KG1 (cell line): ENCODE measurements around the gene BBIP1.
"Not testable (repeated sequence)": the region's sequence is repeated elsewhere in the genome, so short reads cannot be mapped to it uniquely, and the experiment has no call there.

ENCODE experiments used
- DNase-seq: peaks from one replicate; lab custom pipeline; 2025; lab: John Stamatoyannopoulos, UW

Gene BBIP1

GRCh38 chr10:110923856-110924493, 5.0 kb upstream of the BBIP1 start:
- no peak for DNase-seq

- DNase-seq, result peak; percentile 49
These were observed 1.2 kb upstream of the BBIP1 start for GRCh38 chr10:110919971-110920881.

DNA sequence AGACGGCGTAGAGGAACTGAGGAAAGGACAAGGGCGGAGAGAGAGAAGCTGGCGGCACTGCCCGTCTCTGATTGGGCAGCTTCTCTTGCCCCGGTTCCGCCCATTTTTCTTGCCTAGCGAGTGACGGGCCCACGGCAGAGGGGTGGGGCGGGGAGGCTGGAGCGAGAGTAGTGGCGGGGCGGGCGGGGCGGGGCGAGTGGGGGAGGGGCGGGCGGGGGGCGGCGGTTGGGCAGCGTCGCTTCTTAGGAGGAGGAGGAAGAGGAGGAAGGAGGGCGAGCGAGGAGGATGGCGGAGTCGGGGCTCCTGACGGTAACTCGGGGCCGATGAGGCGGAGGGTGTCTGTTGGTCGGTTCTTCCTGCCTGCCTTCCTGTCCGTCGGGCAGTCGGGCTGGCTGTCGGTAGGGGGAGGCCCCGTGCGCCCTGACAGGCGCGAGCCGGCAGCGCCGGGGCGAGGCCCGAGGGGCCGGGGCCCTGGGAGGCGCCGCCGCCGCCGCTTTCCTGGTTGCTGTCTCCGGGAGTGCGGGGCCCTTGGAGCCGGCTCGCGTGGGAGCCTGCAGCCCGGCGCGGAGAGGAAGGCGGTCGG, 460 bp upstream of the BBIP1 start, which contains the start of gene SHOC2:
TSS of gene SHOC2 (plus strand) at position 256 of the 583 bp plus-strand sequence. CDS start 44,755 bp downstream, outside the sequence.
- peak; percentile 77 for DNase-seq

DNA sequence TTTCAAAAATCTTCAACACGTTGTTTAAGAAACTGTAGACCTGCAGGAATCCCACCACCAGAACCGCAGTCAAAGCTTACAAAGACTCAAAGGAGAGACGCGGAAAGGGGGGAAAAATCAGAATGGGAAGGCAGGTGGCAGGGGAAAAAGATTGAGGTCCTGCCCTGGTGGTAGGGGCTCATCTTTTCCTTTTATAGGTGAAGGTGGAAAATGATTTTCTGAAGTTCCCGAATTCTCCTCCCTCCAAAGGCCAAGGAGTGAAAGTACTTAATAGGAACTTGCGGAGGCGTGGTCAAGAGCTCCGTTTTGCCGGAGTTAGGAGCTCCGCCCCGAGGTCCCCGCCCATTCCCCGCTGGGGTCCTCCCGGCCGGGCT, 724 bp downstream of the BBIP1 start:
- DNase-seq, result peak; percentile 32

DNA sequence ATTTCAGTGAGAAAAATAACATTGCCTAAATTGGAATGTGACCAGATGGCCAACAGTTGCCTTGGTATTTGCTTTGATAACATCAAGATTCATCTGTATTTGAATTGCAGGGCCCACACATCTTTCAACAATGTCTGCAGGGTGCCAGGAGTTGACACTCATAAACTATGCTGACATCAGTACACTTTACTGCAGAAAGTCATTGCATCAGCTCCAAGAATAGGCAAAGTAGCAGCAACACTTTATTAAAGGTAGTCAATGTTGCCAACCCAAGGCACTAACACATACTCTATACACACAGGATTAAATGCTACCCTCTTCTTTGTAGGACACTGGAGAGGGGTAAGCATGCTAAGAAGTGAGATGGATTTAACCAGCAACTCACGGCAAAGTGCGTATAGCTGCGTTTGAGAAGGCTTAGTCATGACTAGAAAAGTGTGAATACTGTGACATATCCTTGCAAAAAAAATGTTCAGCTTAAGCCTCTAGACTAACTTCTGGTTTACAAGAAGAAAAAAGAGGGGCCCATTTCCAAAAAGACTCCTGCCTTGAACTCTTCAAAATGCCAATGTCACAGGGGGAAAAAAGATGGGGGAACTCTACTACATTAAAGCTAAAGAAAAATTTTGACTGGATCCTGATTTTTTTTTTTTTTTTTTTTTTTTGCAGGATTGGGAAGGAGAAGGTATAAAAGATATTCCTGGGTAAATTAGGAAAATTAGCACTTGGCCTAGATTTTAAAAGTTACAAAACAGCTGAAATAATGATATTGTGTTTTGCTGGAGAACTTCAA, 2.2 kb downstream of the BBIP1 start:
- no peak for DNase-seq

DNA sequence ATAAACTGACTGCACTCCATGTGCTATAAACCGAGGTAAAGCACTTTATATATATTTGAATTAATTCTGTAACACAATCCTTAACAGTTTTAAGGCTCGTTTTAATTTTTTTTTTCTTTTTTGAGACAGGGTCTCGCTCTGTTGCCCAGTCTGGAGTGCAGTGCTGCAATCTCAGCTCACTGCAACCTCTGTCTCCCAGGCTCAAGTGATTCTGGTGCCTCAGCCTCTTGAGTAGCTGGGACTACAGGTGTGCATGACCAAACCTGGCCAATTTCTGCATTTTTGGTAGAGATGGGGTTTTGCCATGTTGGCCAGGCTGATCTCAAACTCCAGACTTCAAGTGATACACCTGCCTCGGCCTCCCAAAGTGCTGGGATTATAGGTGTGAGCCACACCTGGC, 3.4 kb downstream of the BBIP1 start:
- DNase-seq, result not testable (repeated sequence)

DNA sequence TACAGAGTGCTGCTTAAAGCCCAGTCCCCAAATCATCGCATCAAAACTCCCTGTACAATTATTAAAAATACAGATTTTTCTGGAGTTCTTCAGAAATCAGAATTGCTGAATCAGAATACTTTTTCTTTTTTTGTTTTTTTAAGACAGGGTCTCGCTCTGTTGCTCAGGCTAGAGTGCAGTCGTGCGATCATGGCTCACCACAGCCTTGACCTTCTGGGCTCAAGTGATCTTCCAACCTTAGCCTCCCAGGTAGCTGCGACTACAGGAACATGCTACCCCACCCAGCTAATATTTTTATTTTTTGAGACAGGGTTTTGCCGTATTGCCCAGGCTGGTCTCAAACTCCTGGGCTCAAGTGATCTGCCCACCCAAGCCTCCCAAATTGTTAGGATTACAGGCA, 3.9 kb downstream of the BBIP1 start:
- no peak for DNase-seq

GRCh38 chr10:110914431-110914830, 4.5 kb downstream of the BBIP1 start:
- DNase-seq, result no peak

DNA sequence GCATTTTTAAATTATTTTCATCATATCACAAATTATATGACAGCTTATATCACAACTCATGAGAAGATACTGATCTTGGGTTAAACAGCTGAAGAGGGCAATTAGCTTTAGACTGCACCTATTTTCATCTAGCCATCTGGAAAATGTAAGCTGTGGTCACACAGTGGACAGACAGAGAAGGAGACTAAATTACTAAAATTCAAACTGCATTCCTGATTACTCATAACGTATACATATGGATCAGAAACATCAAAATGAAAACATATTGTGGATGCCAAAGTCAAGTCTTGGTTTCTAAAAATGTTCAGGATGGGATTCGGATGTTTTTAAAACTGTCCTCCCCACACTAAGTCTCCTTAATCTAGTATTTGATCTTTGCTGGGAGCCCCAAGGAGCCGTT, 6.6 kb downstream of the BBIP1 start:
- no peak for DNase-seq

DNA sequence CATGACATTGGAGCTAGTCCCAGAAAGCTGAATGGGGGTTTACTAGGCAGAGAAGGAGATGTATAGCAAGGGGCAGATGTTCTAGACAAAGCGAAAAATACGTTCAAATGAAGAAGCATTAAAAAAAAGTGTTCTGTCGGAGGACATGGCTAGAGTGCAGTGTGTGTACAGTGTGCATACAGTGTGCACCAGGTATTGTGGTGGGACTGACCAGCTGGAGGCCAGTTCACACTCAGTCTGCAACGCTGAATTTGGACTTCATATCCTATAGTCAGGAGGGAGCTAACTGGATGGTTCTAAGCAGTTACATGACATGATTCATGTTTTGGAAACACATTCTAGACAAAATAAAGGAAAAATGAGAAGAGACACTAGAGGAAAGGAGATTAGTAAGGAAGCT, 8.8 kb downstream of the BBIP1 start:
- DNase-seq, result no peak

GRCh38 chr10:110903280-110904278, 15.4 kb downstream of the BBIP1 start:
- DNase-seq, result no peak

GRCh38 chr10:110901954-110902819, 16.8 kb downstream of the BBIP1 start:
- DNase-seq, result no peak

DNA sequence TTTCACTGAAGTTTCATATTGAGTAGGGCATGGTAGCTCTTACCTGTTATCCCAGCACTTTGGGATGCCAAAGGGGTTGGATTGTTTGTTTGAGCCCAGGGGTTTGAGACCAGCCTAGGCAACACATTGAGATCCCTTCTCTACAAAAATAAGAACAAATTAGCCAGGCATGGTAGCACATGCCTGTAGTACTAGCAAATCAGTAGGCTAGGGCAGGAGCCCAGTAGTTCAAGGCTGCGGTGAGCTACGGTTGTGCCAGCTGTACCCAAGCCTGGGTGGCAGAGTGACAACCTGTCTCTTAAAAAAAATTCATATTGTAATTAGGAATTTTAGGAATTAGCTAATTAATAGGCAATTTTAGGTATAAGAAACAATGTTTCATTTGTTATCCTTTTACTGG, 18.0 kb downstream of the BBIP1 start:
- DNase-seq, result no peak

DNA sequence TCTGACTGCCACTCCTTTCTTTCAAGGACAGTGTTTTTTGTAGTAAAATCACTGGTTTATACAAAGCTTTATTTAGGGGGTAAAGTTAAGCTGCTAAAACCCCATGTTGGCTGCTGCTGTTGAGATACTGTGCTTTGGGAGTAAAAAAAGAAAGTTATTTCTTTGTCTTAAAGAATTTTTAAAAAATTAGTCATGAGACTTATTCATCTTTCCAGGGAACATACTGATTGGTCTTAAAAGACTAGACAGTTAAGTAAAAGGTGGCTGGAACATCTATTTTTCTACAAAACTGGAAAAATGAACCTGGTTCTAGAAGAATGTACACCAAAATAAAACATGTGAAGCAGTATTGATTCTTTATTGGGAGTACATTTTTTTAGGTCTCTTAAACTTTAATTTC, 20.6 kb downstream of the BBIP1 start:
- no peak for DNase-seq

DNA sequence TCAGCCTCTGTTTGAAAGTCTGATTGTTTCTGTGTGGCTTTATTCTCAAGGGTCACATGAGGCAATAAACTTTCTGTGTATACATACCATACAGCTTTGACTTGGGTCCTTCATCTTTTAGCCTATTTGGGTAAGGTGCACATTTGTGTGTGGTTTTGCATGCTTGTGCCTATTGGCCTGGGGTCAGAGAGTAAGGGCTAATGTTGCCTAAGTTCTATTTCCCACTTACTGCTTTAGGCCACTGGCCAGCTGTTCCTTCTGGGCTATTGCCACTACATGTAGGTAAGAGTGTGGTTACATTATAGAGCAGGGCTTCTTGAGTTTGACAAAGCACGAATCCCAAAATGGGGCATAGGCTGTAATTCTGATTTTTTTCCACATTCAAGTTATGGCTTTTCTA, 21.8 kb downstream of the BBIP1 start:
- no peak for DNase-seq

GRCh38 chr10:110893559-110894179, 25.3 kb downstream of the BBIP1 start:
- peak; percentile 28 for DNase-seq

GRCh38 chr10:110892602-110893288, 26.2 kb downstream of the BBIP1 start:
- DNase-seq, result no peak

- DNase-seq, result no peak
These were observed 31.4 kb downstream of the BBIP1 start for GRCh38 chr10:110887560-110887959.
